Measurements from ENCODE around the gene FIBCD1. TPM values are rescaled to one million over a fixed set of nuclear protein-coding genes. Genes with fewer than 3 reads are reported as not detected.

Gene FIBCD1
- total and polyA plus RNA-seq, 2 of the 8 experiments (the other 6 are each of a cell fraction or from before 2014, with no cell fraction given), result 6.1 to 8.8 TPM

GRCh38 chr9:130871395-130872062, 67.5 kb downstream of the FIBCD1 start:
- no peak overlapping the region for H2AFZ ChIP-seq (ENCODE audit: low read length)
- H4K20me1 ChIP-seq (replicated peaks in 1 of 2; ENCODE audit: control insufficient read depth in 1 of 2, insufficient read depth in 2 of 2, low read length in 2 of 2), result peaks cover 2 to 11% of the 10 kb centered on the region in 2 experiments
- no peak for TF ChIP-seq TEAD4 (IDR thresholded peaks at IDR 0.05; ENCODE audit: low read depth, low read length)
- no peak for TF ChIP-seq EZH2 (IDR thresholded peaks at IDR 0.05; ENCODE audit: low read depth, low read length, severe bottlenecking)
- TF ChIP-seq ZNF274 (IDR thresholded peaks at IDR 0.05; ENCODE audit: borderline replicate concordance, extremely low read depth, low read length), result no peak
- no peak for TF ChIP-seq SP4 (IDR thresholded peaks at IDR 0.05; ENCODE audit: low read length)
- H4K5ac ChIP-seq (ENCODE audit: insufficient read length, low read depth, low read length), result no peak overlapping the region
- H2AK5ac ChIP-seq (ENCODE audit: low read depth, low read length), result no peak overlapping the region
- no peak overlapping the region for H3K4me2 ChIP-seq (ENCODE audit: insufficient read depth in 1 of 2, low read depth in 2 of 2, low read length in 2 of 2)
- H3K4ac ChIP-seq (replicated peaks; ENCODE audit: insufficient read length, low read depth, low read length), result no peak overlapping the region
- H3K27ac ChIP-seq (ENCODE audit: low read depth, low read length), result no peak overlapping the region
- no peak overlapping the region for H3K9ac ChIP-seq (replicated peaks in 1 of 4; ENCODE audit: extremely low read depth in 1 of 4, low read depth in 3 of 4, low read length in 3 of 4)
- POLR2A ChIA-PET (ENCODE audit: partially characterized antibody), result no interaction called here
- H3K79me2 ChIP-seq (ENCODE audit: control insufficient read depth in 1 of 2, insufficient read depth in 2 of 2, low read length in 2 of 2), result peaks cover 4 to 34% of the 10 kb centered on the region in 2 experiments; a peak in 3 of 4 replicates
- H3K27me3 ChIP-seq (replicated peaks in 1 of 4; ENCODE audit: control insufficient read depth in 3 of 4, extremely low read depth in 1 of 4, insufficient read depth in 3 of 4, low read length in 3 of 4), result no peaks in the 10 kb centered on the region
- DNase-seq (ENCODE audit: low read depth in 1 of 2, low spot score in 2 of 2), result no peak
- no peak overlapping the region for H3K14ac ChIP-seq (ENCODE audit: insufficient read length)
- 94% methylated on average over 10 of the region's 10 CpGs; no CpG with 5 or more reads in 1 of the 2 experiments for WGBS, 2 experiments (ENCODE audit: extremely low coverage in 1 of 2, insufficient coverage in 1 of 2, insufficient read length in 1 of 2, insufficient replicate concordance in 2 of 2, low coverage in 1 of 2, low lambda C conversion rate in 2 of 2, missing lambda C conversion rate in 1 of 2)
- no peak overlapping the region for H3K18ac ChIP-seq (ENCODE audit: extremely low read depth, low read length)
- no peak overlapping the region for H2BK15ac ChIP-seq (ENCODE audit: low read length)
- FAIRE-seq, result no peak
- no peak overlapping the region for H2BK120ac ChIP-seq (replicated peaks; ENCODE audit: low read depth, low read length)
- H3K9me3 ChIP-seq (ENCODE audit: insufficient read depth in 2 of 2, low read depth in 1 of 2, low read length in 1 of 2), result no peaks in the 10 kb centered on the region
- H2BK12ac ChIP-seq (ENCODE audit: low read depth, low read length), result no peak overlapping the region
- H3K4me1 ChIP-seq (replicated peaks in 1 of 4; ENCODE audit: control insufficient read depth in 3 of 4, insufficient read depth in 4 of 4, low read length in 3 of 4), result no peaks in the 10 kb centered on the region
- H2BK5ac ChIP-seq (ENCODE audit: low read depth, low read length), result no peak overlapping the region
- no peak overlapping the region for H3K4me3 ChIP-seq (ENCODE audit: extremely low read depth in 1 of 4, insufficient read depth in 2 of 4, low read depth in 3 of 4, low read length in 4 of 4)
- H3K23me2 ChIP-seq (ENCODE audit: low read depth, low read length), result no peaks in the 10 kb centered on the region
- CTCF ChIA-PET (ENCODE audit: partially characterized antibody), result interaction anchor here (0.9 to 12.4 kb wide), 8 partner anchors 9 to 176 kb away, joined by 3 to 317 read pairs (median 6); partner anchors contain the start of gene QRFP
- no peak overlapping the region for H4K91ac ChIP-seq (replicated peaks; ENCODE audit: insufficient read length, low read length)
- no peak overlapping the region for H3K56ac ChIP-seq (replicated peaks; ENCODE audit: insufficient read length, low read depth, low read length)
- H3K36me3 ChIP-seq (ENCODE audit: control insufficient read depth in 2 of 4, insufficient read depth in 4 of 4, low read length in 3 of 4), result peaks cover 25 to 44% (median 39%) of the 10 kb centered on the region in 4 experiments
- H4K8ac ChIP-seq (ENCODE audit: extremely low read depth, insufficient read depth, low read length), result no peak overlapping the region
- H3K79me1 ChIP-seq (ENCODE audit: low read depth, low read length), result peaks cover 7% of the 10 kb centered on the region
- no peak overlapping the region for H3K23ac ChIP-seq (ENCODE audit: insufficient read length)
- H2BK20ac ChIP-seq (ENCODE audit: low read length), result no peak overlapping the region
